MCF 10A (cell line): Measurements from ENCODE around the gene PTH2. TPM values are rescaled to one million over a fixed set of nuclear protein-coding genes. Genes with fewer than 3 reads are reported as not detected.

Experiments
- BruUV-seq: library from RNA; stranded (reverse); fragments of 400-500 nt; replicated peaks from 2 replicates; lab custom pipeline; 2021; lab: Mats Ljungman, UMichigan
- CTCF ChIA-PET: fragments of 300-600 bp; sonication (Branson Sonifier 250); formaldehyde crosslinking; extraction: SDS; loops from one replicate; lab custom pipeline; 2021; ENCODE audit warnings: antibody characterized with exemption, inconsistent platforms; lab: Yijun Ruan, JAX
- POLR2A ChIA-PET: fragments of 300-600, 350-650 bp; sonication (Branson Sonifier 250); formaldehyde crosslinking; extraction: SDS; loops from one replicate; lab custom pipeline; 2020; ENCODE audit warnings: antibody characterized with exemption, inconsistent platforms; lab: Yijun Ruan, JAX
- DNase-seq: peaks from one replicate; pipeline ENCODE4 v3.0.0-alpha.2; 2018; ENCODE audit not compliant: unreplicated experiment
- H3K27ac Mint-ChIP-seq: one replicate; pipeline ENCODE4 v1.8.0; 2022; ENCODE audit warnings: mild to moderate bottlenecking, low read depth, mixed read lengths; ENCODE audit not compliant: unreplicated experiment
- H3K27me3 Mint-ChIP-seq: one replicate; pipeline ENCODE4 v1.8.0; 2022; ENCODE audit warnings: mixed read lengths; ENCODE audit not compliant: insufficient read depth, unreplicated experiment
- H3K36me3 Mint-ChIP-seq: one replicate; pipeline ENCODE4 v1.8.0; 2022; ENCODE audit warnings: mild to moderate bottlenecking, moderate library complexity, mixed read lengths; ENCODE audit not compliant: insufficient read depth, unreplicated experiment
- H3K4me1 Mint-ChIP-seq: one replicate; pipeline ENCODE4 v1.8.0; 2022; ENCODE audit warnings: mixed read lengths; ENCODE audit not compliant: insufficient read depth, unreplicated experiment
- H3K4me3 Mint-ChIP-seq: one replicate; pipeline ENCODE4 v1.8.0; 2022; ENCODE audit warnings: mild to moderate bottlenecking, moderate library complexity, mixed read lengths; ENCODE audit not compliant: unreplicated experiment
- H3K9me3 Mint-ChIP-seq: one replicate; pipeline ENCODE4 v1.8.0; 2022; ENCODE audit warnings: mixed read lengths; ENCODE audit not compliant: unreplicated experiment
- intact Hi-C: fragments of 100-400 bp; cut with micrococcal nuclease; formaldehyde crosslinking; loops from 2 replicates; pipeline ENCODE4 v1.14.1; 2022
- total RNA-seq: library from RNA; stranded (reverse); gene quantifications from 2 replicates; pipeline ENCODE4 v1.2.3, GENCODE V29; 2022
- TF ChIP-seq, protein P1 (sequence below): fragments of 200-600 bp; IDR thresholded peaks from one replicate; pipeline ENCODE4 v1.8.0; 2022; ENCODE audit warnings: antibody characterized with exemption, mild to moderate bottlenecking; ENCODE audit not compliant: unreplicated experiment

The PTH2 gene
- total RNA-seq, 1 experiment from 2014 or later, result not detected

DNA sequence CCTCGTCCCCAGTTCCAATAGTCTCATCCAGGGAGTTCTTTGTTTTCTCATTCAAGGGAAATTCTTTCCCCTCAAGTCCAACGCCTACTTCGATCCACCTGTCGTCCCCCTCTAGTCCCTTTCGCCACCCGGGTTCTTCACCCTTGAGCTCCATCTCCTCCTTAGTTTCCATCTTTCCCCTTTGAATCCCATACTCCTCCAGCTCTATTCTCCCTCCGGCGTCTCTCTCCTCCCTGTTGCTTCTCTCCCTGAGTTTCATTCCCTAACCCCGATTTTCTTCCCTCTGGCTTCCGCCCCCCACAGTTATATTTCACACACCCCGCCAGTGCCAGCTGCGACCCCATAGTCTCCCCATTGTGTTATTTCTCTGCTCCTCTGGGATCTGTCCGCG lies 18.7 kb upstream of the PTH2 start:
- Mint-ChIP-seq H3K4me3 (peak overlapping the region; percentile 75), H3K36me3 (peaks cover 5% of the 10 kb centered on the region), H3K4me1 (peaks cover 28% of the 10 kb centered on the region), H3K27me3 (peaks cover 60% of the 10 kb centered on the region), H3K27ac (no peak overlapping the region), H3K9me3 (no peaks in the 10 kb centered on the region)
- TF ChIP-seq, protein P1, sequence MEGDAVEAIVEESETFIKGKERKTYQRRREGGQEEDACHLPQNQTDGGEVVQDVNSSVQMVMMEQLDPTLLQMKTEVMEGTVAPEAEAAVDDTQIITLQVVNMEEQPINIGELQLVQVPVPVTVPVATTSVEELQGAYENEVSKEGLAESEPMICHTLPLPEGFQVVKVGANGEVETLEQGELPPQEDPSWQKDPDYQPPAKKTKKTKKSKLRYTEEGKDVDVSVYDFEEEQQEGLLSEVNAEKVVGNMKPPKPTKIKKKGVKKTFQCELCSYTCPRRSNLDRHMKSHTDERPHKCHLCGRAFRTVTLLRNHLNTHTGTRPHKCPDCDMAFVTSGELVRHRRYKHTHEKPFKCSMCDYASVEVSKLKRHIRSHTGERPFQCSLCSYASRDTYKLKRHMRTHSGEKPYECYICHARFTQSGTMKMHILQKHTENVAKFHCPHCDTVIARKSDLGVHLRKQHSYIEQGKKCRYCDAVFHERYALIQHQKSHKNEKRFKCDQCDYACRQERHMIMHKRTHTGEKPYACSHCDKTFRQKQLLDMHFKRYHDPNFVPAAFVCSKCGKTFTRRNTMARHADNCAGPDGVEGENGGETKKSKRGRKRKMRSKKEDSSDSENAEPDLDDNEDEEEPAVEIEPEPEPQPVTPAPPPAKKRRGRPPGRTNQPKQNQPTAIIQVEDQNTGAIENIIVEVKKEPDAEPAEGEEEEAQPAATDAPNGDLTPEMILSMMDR, result no peak
- intact Hi-C loops, result no loop called here
- DNase-seq, result no peak
- ChIA-PET POLR2A (interaction anchor here (0.6 to 1.9 kb wide), 2 partner anchors 8 to 10 kb away, joined by 3 to 6 read pairs; partner anchors contain the start of gene PIH1D1), CTCF (interaction anchor here (0.6 to 2.3 kb wide), 4 partner anchors 8 to 216 kb away, joined by 3 to 30 read pairs (median 6); no protein-coding TSS in a partner anchor)
- no TSS peak for BruUV-seq

DNA sequence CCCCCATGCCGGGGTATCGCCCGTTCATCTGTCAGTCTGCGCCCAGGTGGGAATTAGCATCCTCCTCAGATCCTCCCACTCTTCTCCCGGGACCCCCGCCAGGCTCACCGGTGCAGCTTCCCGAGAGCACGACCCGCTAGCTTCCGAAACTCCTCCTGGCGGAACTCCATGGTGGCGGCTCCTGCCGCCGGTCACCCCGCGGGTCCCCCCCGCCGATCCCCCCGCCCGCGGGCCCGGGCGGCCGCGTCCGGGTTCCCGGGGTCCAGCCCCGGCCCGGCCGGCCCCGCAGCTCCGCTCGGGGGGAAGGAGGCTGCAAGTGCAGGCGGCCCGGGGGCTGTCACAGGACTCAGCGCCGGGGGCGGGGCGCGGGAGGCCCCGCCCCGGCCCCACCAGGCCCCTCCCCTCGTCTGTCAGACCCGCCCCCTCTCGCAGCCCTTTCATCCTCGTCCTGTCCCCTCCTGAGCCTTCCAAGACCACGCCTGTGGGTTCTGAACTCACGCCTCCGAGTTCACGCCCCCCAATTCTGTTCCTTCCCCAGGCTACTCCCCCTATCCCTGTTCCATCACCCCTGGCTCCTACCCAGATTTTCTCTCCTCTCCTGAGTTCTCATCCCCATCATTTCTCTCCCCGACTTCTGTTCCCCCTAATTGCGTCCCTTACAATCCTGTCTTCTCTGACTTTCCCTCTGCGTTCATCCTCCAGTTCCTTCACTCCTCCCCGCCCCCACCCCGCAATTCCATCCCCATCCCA lies 18.1 kb upstream of the PTH2 start, which contains the start of gene SLC17A7:
Gene SLC17A7 (minus strand): TSS at position 318 of the 750 bp plus-strand sequence. CDS start 148 bp downstream, at position 170.
- DNase-seq, result no peak
- Mint-ChIP-seq H3K27me3 (peaks cover 66% of the 10 kb centered on the region), H3K4me3 (peak within 1 kb of the TSS; percentile 75), H3K27ac (no peak within 1 kb of the TSS), H3K9me3 (no peaks in the 10 kb centered on the region), H3K36me3 (no peaks in the 10 kb centered on the region), H3K4me1 (peaks cover 28% of the 10 kb centered on the region)
- ChIA-PET CTCF (interaction anchor here (0.7 to 2.3 kb wide), 4 partner anchors 49 to 215 kb away, joined by 4 to 30 read pairs (median 6); no protein-coding TSS in a partner anchor), POLR2A (interaction anchor here (0.6 to 1.9 kb wide), 2 partner anchors 7 to 11 kb away, joined by 3 to 6 read pairs; partner anchors contain the start of gene PIH1D1)
- intact Hi-C loops, result no loop called here
- no TSS peak for BruUV-seq
- TF ChIP-seq, protein P1, result no peak

DNA sequence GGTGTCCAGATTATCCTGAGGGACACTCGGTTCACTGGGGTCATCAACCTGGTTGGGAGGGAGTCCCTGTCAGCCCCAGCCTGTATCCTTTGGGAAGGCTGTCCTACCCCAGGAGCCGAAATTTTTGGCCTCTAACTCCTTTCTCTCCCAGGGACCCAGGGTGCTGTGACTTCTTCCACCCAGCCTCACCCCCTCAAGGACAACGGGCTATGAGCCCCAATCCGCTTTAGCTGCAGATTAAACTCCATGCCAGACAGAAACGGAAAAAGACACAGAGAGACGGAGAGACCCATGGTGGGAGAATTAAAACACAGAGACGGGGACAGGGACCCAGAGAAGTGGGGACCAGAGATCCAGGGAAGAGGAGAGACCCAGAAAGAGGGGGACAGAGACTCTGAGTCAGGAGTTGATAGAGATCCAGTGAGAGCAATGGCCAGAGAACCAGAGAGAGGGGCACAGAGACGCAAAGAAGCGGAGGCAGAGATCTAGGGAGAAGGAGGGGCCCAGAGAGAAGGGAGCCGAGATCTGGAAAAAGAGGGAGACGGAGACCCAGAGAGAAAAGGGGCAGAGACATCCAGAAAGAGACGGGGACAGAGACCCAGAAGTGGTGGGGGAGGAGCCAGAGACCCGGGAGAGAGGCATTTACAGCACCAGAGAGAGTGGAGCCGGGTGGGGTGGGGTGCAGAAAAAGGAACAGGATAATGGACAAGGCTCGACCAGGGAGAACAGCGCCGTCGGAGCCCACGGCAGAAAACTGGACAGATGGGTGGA lies 17.4 kb upstream of the PTH2 start:
- CTCF ChIA-PET, result interaction anchor here (0.8 to 1.9 kb wide), 2 partner anchors 16 to 49 kb away, joined by 3 to 6 read pairs; partner anchors contain the start of gene GFY
- POLR2A ChIA-PET, result interaction anchor here (0.5 to 0.7 kb wide), 2 partner anchors 429 to 776 kb away, joined by 3 to 4 read pairs; no protein-coding TSS in a partner anchor
- TF ChIP-seq, protein P1, result no peak
- intact Hi-C loops, result no loop called here
- Mint-ChIP-seq H3K9me3 (no peaks in the 10 kb centered on the region), H3K36me3 (no peaks in the 10 kb centered on the region), H3K27ac (no peak overlapping the region), H3K4me1 (peaks cover 28% of the 10 kb centered on the region), H3K27me3 (peaks cover 67% of the 10 kb centered on the region), H3K4me3 (peak overlapping the region; percentile 63)
- DNase-seq, result no peak
- BruUV-seq, result no TSS peak
